Stimulated activated CD8-positive, alpha-beta memory T cell treated with anti-CD3 and anti-CD28 coated beads, Interleukin-2, amount 100 ng/mL, for 48 hours (primary cell): ENCODE results near the gene EXOC4.
"Not testable (repeated sequence)": the region's sequence is repeated elsewhere in the genome, so short reads cannot be mapped to it uniquely, and the experiment has no call there.

Source experiments
- DNase-seq, 2 donors: peaks; one replicate each; pipeline ENCODE4 v3.0.0-alpha.2; 2020; ENCODE audit warnings: low read depth in 2 of 2

The EXOC4 gene

GRCh38 chr7:133252858-133253518 is at the start of gene EXOC4:
Gene EXOC4, plus strand, starts transcription at chr7:133253078.
- peak; percentile 66 to 77 for DNase-seq

- no peak for DNase-seq
These were observed 49.4 kb upstream of the EXOC4 start for GRCh38 chr7:133203490-133203889.

- DNase-seq, result no peak
These were observed 45.2 kb upstream of the EXOC4 start for GRCh38 chr7:133207687-133208086.

GRCh38 chr7:133210817-133211216 is 42.1 kb upstream of the EXOC4 start:
- not testable (repeated sequence) for DNase-seq

- DNase-seq, result not testable (repeated sequence)
These were observed 39.1 kb upstream of the EXOC4 start for GRCh38 chr7:133213772-133214171.

- no peak for DNase-seq
These were observed 35.1 kb upstream of the EXOC4 start for GRCh38 chr7:133217773-133218172.

GRCh38 chr7:133230591-133231194 is 22.2 kb upstream of the EXOC4 start:
- peak in 1 of 2 donors; percentile 20 for DNase-seq

- no peak for DNase-seq
These were observed 19.7 kb upstream of the EXOC4 start for GRCh38 chr7:133233142-133233541.

- DNase-seq, result no peak
These were observed 17.7 kb upstream of the EXOC4 start for GRCh38 chr7:133234961-133235875.

- no peak for DNase-seq
These were observed 15.3 kb upstream of the EXOC4 start for GRCh38 chr7:133237545-133237944.

GRCh38 chr7:133240302-133240701 is 12.6 kb upstream of the EXOC4 start:
- DNase-seq, result no peak

GRCh38 chr7:133246558-133246957 is 6.3 kb upstream of the EXOC4 start:
- DNase-seq, result no peak

GRCh38 chr7:133248901-133249300 is 4.0 kb upstream of the EXOC4 start:
- no peak for DNase-seq

GRCh38 chr7:133252506-133252857 is 396 bp upstream of the EXOC4 start:
- no peak for DNase-seq

- DNase-seq, result peak in 1 of 2 donors; percentile 0
These were observed 619 bp downstream of the EXOC4 start for GRCh38 chr7:133253519-133253875.

GRCh38 chr7:133255486-133255885 is 2.6 kb downstream of the EXOC4 start:
- no peak for DNase-seq

- no peak for DNase-seq
These were observed 5.3 kb downstream of the EXOC4 start for GRCh38 chr7:133258174-133258573.

- no peak for DNase-seq
These were observed 12.9 kb downstream of the EXOC4 start for GRCh38 chr7:133265821-133266220.

GRCh38 chr7:133268355-133268754 is 15.5 kb downstream of the EXOC4 start:
- DNase-seq, result no peak

GRCh38 chr7:133272336-133272735 is 19.5 kb downstream of the EXOC4 start:
- no peak for DNase-seq

GRCh38 chr7:133273227-133273626 is 20.3 kb downstream of the EXOC4 start:
- no peak for DNase-seq

GRCh38 chr7:133274265-133274664 is 21.4 kb downstream of the EXOC4 start:
- no peak for DNase-seq

GRCh38 chr7:133275008-133275407 is 22.1 kb downstream of the EXOC4 start:
- DNase-seq, result no peak
